ENCODE data around the gene GRAMD1A.
"Not testable (repeated sequence)": the region's sequence is repeated elsewhere in the genome, so short reads cannot be mapped to it uniquely, and the experiment has no call there.

GRAMD1A gene

GRCh38 chr19:35005256-35005977 is 5.3 kb downstream of the GRAMD1A start:
- Mint-ChIP-seq H3K4me1 (ENCODE audit: low read depth) (peaks cover 62% of the 10 kb centered on the region), H3K4me3 (no peak overlapping the region), H3K27ac (peak overlapping the region; percentile 96)

GRCh38 chr19:35006007-35006341 is 5.9 kb downstream of the GRAMD1A start:
- H3K27me3 Mint-ChIP-seq, DNase-seq, H3K9me3 Mint-ChIP-seq, H3K4me3 Mint-ChIP-seq: not testable (repeated sequence)
- Mint-ChIP-seq H3K36me3 (ENCODE audit: low read depth) (peaks cover 98% of the 10 kb centered on the region), H3K27ac (peak overlapping the region; percentile 96), H3K4me1 (ENCODE audit: low read depth) (peaks cover 67% of the 10 kb centered on the region)

More at GRCh38 chr19:35005256-35005977, 5.3 kb downstream of the GRAMD1A start:
- no peaks in the 10 kb centered on the region for H3K27me3 Mint-ChIP-seq
- no peak for DNase-seq
- peaks cover 94% of the 10 kb centered on the region for H3K36me3 Mint-ChIP-seq (ENCODE audit: low read depth)
- no peaks in the 10 kb centered on the region for H3K9me3 Mint-ChIP-seq

GRCh38 chr19:35006342-35006998 is 6.3 kb downstream of the GRAMD1A start:
- Mint-ChIP-seq H3K27me3 (no peaks in the 10 kb centered on the region), H3K4me3 (no peak overlapping the region), H3K9me3 (no peaks in the 10 kb centered on the region), H3K27ac (peak overlapping the region; percentile 96), H3K4me1 (ENCODE audit: low read depth) (peaks cover 72% of the 10 kb centered on the region), H3K36me3 (ENCODE audit: low read depth) (peaks cover 98% of the 10 kb centered on the region)
- DNase-seq: no peak

- Mint-ChIP-seq H3K27ac (peak overlapping the region; percentile 96), H3K4me3 (no peak overlapping the region), H3K36me3 (ENCODE audit: low read depth) (peaks cover 98% of the 10 kb centered on the region), H3K9me3 (no peaks in the 10 kb centered on the region), H3K27me3 (no peaks in the 10 kb centered on the region), H3K4me1 (ENCODE audit: low read depth) (peaks cover 75% of the 10 kb centered on the region)
- no peak for DNase-seq
Observed at GRCh38 chr19:35006999-35007365, 6.9 kb downstream of the GRAMD1A start.

GRCh38 chr19:35007427-35007826 is 7.3 kb downstream of the GRAMD1A start:
- peaks cover 98% of the 10 kb centered on the region for H3K36me3 Mint-ChIP-seq (ENCODE audit: low read depth)

GRCh38 chr19:35008891-35009341 is 8.8 kb downstream of the GRAMD1A start:
- no peaks in the 10 kb centered on the region for H3K9me3 Mint-ChIP-seq
- peaks cover 98% of the 10 kb centered on the region for H3K36me3 Mint-ChIP-seq (ENCODE audit: low read depth)
- peak overlapping the region; percentile 79 for H3K27ac Mint-ChIP-seq
- DNase-seq: no peak
- H3K4me1 Mint-ChIP-seq (ENCODE audit: low read depth): peaks cover 75% of the 10 kb centered on the region
- H3K27me3 Mint-ChIP-seq: no peaks in the 10 kb centered on the region
- H3K4me3 Mint-ChIP-seq: no peak overlapping the region

More at GRCh38 chr19:35007427-35007826, 7.3 kb downstream of the GRAMD1A start:
- H3K27me3 Mint-ChIP-seq, H3K9me3 Mint-ChIP-seq, DNase-seq, H3K4me3 Mint-ChIP-seq: not testable (repeated sequence)
- Mint-ChIP-seq H3K27ac (peak overlapping the region; percentile 96), H3K4me1 (ENCODE audit: low read depth) (peaks cover 75% of the 10 kb centered on the region)

GRCh38 chr19:35009424-35010415 is 9.6 kb downstream of the GRAMD1A start:
- Mint-ChIP-seq H3K4me3 (no peak overlapping the region), H3K27me3 (no peaks in the 10 kb centered on the region), H3K36me3 (ENCODE audit: low read depth) (peaks cover 98% of the 10 kb centered on the region), H3K9me3 (no peaks in the 10 kb centered on the region), H3K4me1 (ENCODE audit: low read depth) (peaks cover 76% of the 10 kb centered on the region), H3K27ac (peak overlapping the region; percentile 91)
- no peak for DNase-seq

- no peaks in the 10 kb centered on the region for H3K27me3 Mint-ChIP-seq
- peak overlapping the region; percentile 91 for H3K27ac Mint-ChIP-seq
- no peak overlapping the region for H3K4me3 Mint-ChIP-seq
- DNase-seq: no peak
- peaks cover 99% of the 10 kb centered on the region for H3K36me3 Mint-ChIP-seq (ENCODE audit: low read depth)
- H3K4me1 Mint-ChIP-seq (ENCODE audit: low read depth): peaks cover 76% of the 10 kb centered on the region
- H3K9me3 Mint-ChIP-seq: no peaks in the 10 kb centered on the region
Observed at GRCh38 chr19:35011091-35011689, 11.1 kb downstream of the GRAMD1A start.

- Mint-ChIP-seq H3K27me3 (no peaks in the 10 kb centered on the region), H3K27ac (peak overlapping the region; percentile 91), H3K4me3 (peak overlapping the region; percentile 21), H3K4me1 (ENCODE audit: low read depth) (peaks cover 68% of the 10 kb centered on the region), H3K9me3 (no peaks in the 10 kb centered on the region), H3K36me3 (ENCODE audit: low read depth) (peaks cover 99% of the 10 kb centered on the region)
- DNase-seq: no peak
Observed at GRCh38 chr19:35011737-35012682, 11.9 kb downstream of the GRAMD1A start.

- DNase-seq: peak; percentile 91
- peak overlapping the region; percentile 51 for H3K4me3 Mint-ChIP-seq
- peaks cover 99% of the 10 kb centered on the region for H3K36me3 Mint-ChIP-seq (ENCODE audit: low read depth)
- no peaks in the 10 kb centered on the region for H3K27me3 Mint-ChIP-seq
- H3K9me3 Mint-ChIP-seq: no peaks in the 10 kb centered on the region
- H3K4me1 Mint-ChIP-seq (ENCODE audit: low read depth): peaks cover 73% of the 10 kb centered on the region
- H3K27ac Mint-ChIP-seq: peak overlapping the region; percentile 91
Observed at GRCh38 chr19:35013041-35013819, 13.1 kb downstream of the GRAMD1A start.

- H3K4me3 Mint-ChIP-seq: peak overlapping the region; percentile 52
- H3K27ac Mint-ChIP-seq: peak overlapping the region; percentile 91
- H3K27me3 Mint-ChIP-seq: no peaks in the 10 kb centered on the region
- H3K36me3 Mint-ChIP-seq (ENCODE audit: low read depth): peaks cover 99% of the 10 kb centered on the region
- H3K9me3 Mint-ChIP-seq: no peaks in the 10 kb centered on the region
- peak; percentile 59 for DNase-seq
- peaks cover 71% of the 10 kb centered on the region for H3K4me1 Mint-ChIP-seq (ENCODE audit: low read depth)
Observed at GRCh38 chr19:35013820-35014754, 14.0 kb downstream of the GRAMD1A start.

GRCh38 chr19:35014774-35015173 is 14.7 kb downstream of the GRAMD1A start:
- H3K4me3 Mint-ChIP-seq, H3K27me3 Mint-ChIP-seq, DNase-seq, H3K9me3 Mint-ChIP-seq: not testable (repeated sequence)
- Mint-ChIP-seq H3K36me3 (ENCODE audit: low read depth) (peaks cover 98% of the 10 kb centered on the region), H3K4me1 (ENCODE audit: low read depth) (peaks cover 67% of the 10 kb centered on the region), H3K27ac (peak overlapping the region; percentile 91)

Measured in activated T-cell treated with anti-CD3 and anti-CD28 coated beads, Interleukin-2, amount 50 U/mL, for 24 hours (primary cell).